Activated gamma-delta T cell treated with anti-CD3 and anti-CD28 coated beads, Interleukin-2, amount 50 U/mL, for 16 hours (primary cell): Measurements from ENCODE around the gene RAC3.

Source experiments
- DNase-seq: peaks from one replicate; pipeline ENCODE4 v3.0.0-alpha.2; 2020; ENCODE audit warnings: low read depth

The RAC3 gene

DNA sequence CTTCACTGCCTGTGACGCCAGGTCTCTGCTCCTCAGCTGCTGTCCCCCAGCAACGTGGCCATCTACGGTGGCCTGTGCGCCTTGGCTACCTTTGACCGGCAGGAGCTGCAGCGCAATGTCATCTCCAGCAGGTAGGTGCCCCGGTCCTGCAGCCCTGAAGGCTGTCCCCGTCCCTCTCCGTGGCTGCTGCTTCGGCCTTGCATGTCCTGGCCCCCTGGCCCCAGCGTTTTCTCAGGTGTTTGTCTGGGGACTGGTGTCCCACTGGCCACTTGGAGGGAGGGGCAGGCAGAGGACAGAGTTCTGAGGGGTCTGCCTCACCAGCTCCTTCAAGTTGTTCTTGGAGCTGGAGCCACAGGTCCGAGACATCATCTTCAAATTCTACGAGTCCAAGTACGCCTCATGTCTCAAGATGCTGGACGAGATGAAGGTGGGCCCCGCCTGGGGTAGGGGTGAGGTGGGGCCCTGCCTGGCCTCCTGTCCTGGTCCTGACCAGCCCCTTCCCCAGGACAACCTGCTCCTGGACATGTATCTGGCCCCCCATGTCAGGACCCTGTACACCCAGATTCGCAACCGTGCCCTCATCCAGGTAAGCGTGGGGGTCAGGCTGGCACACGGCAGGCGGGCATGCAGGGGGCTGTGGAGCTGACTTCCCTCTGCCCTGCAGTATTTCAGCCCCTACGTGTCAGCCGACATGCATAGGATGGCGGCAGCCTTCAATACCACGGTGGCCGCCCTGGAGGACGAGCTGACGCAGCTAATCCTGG is 24.7 kb downstream of the RAC3 start:
- no peak for DNase-seq

DNA sequence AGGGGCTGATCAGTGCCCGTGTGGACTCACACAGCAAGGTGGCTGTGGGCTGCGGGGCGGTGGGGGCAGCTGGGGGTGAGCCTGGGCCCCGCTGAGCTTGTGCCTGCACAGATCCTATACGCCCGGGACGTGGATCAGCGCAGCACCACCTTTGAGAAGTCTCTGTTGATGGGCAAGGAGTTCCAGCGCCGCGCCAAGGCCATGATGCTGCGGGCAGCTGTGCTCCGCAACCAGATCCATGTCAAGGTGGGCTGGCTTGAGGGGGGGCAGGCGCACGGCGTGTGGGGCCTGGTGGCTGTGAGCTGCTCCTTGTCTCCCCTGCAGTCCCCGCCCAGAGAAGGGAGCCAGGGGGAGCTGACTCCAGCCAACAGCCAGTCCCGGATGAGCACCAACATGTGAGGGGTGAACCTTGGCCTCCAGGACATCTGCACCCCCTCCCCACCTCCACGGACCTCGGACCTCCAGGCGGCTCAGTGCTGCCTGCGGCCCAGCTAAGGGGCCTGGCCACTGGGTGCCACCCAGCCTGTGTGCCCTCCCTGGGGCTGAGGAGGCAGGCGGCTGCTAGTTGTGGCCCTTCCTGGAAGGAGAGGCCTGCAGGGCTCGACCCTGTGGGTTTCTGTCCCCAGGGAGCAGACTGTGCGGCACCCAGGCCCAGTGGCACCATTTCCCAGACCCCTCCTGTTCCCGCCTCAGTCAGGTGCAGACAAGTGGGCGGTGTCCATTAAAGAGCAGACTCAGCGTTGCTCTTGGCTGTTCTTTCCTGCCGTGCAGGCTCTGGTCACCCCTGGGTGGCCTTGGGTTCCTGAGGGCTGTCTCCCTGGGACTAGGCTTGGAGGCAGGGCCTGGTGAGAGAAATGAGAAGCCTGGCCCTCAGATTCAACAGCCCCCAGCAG is 25.5 kb downstream of the RAC3 start:
- no peak for DNase-seq

DNA sequence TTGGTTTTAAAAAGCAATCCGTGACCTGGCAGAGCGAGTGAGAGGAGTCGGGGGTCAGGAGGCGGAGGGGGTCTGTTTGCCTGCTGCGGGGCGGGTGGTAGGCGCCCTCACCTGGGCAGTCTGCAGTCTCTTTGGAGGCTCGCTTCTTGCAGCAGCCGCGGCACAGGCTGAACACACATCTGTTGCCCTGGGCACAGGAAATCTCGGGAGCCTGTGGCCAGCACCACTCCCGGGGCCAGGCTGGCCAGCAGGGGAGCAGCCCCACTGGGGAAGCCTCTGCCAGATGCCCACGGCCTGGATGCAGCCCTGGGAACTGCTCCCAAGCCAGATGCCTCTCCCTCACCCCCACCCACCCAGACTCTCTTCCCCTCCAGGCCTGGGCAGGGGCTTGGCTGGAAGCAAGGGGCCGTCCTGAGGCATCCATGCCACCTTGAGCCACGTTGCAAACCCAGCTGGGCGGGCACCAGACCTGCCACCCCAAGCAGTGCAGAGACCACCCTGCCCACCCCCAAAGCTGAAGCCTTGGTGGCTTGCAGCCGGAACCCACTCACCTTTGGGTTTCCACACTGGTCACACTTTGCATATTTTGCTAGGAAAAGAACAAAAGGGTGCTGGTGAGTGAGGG is 26.9 kb downstream of the RAC3 start:
- no peak for DNase-seq

DNA sequence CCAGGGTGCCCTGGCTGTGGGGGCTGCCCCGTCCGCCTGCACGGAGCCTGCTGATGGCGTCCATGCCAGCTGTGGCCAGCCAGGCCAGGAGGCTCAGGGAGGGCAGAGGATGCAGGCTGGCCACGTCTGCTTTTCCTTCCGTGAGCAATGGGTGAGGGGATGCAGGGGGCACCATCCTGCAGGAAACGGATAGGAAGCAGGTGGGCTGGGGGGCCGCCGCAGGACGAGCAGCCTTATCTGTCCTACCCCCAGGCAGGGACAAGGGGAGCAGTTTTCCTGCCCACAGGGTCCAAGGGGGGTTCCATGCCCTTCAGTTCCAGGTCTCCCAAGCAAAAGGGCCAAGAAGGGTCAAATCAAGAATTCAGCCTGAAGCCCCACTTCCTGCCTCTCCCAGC is 27.4 kb downstream of the RAC3 start:
- no peak for DNase-seq

DNA sequence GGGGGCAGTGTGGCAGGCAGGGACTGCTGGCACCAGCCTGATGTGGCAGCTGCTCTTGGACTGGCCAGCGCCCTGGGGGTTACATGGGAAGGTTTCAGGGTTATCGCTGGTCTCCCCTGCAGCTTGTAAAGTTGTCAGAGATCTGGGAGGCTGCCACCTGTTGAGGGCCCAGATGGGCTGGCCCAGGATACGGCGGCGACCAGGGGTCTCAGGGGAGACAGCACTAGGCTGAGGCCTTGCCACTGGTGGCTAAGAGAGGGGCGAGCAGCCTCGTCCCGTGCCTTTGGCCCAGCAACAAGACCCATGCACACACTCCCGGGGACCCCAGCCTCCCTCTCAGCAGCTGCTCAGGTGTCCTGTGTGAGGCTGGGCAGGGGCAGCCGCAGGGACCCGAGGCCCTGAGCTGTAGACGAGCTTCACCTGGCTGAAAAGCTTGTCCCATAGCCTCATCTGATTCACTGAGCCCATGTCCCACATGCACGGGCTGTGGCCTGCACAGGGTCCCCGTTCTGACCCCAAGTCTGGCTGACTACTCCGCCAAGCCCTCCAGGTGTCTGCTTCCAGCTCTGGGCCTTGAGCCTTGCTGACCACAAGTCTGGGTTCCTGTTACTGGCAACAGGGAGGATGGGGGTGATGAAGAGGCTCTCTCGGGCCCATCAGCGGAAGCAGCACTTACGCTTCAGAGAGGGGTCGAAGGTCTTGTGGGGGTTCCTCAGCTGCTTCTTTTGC is 28.0 kb downstream of the RAC3 start:
- no peak for DNase-seq

DNA sequence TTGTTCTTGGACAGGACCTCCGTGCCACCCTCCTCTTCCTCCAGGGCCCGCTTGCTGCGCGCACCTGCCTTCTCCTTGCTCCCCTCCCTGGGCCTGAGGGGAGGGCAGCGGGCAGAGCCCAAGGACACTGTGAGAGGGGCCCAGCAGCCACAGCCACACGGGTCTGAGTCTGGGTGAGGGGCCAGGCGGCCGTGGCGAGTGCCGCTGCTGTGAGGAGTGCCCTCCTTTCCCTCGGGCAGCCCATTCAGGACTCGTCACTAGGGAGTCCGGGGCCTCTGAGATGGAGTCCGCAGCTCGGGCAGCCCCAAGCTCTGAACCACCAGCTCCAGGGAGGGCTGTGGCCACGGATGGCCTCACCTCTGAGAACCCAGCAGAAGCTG is 28.5 kb downstream of the RAC3 start:
- DNase-seq: no peak

DNA sequence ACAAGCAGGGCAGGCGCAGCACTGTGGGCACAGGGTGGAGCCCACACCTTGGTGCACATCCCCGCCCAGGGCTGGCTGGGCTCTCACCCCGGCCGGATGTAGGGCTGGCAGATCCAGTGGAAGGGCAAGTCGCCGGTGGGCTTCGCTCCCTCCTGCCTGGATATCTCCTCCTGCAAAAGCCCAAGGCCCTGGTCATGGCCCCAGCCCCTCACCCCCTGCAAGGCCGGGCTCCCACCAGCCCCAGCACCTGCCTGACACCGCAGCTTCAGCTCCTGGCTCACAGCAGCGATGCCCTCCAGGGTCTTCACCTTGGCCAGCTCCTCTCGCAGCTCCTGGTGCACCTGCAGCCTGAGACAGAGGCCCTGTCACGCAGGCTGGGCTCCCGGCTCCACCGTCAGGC is 29.1 kb downstream of the RAC3 start:
- DNase-seq: no peak

DNA sequence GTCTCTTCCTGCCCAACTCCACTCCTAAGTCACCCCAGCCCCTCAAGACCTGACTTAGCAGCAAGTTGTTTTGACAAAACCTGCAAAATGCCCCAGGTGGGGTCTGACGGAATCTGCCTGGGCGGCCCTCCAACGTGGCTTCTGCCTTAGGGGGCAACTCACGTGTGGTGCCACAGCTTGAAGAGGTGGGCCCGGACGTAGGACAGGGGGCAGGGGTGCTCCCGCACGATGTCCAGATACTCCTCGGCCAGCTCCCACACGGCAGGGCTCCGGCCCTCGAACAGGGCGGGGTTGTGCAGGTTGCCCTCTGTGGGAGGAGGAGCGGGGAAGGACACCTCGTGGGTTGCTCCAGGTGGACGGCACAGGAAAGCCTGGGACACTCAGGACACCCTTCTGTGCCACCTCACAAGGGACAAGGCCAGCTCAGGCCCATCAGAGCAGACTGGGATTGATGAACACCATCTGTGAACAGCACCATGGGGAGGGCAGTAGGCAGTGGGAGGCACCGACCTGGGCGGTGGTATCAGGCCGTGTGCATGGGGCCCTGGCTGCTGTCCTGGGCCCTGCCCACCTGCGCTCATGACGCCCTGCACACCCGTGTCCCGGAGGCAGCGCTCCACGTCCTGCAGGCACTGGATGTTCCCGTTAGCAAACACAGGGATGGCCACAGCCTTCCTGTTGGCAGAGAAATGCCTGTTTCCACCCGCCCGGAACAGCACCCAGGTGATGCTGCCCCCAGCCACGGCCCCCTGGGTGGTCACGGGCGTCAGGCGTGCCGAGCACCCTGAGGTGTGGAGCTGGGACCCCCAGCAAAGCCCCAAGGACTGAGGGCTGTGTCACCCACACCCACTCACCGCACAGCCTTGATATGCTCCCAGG is 29.8 kb downstream of the RAC3 start:
- no peak for DNase-seq

DNA sequence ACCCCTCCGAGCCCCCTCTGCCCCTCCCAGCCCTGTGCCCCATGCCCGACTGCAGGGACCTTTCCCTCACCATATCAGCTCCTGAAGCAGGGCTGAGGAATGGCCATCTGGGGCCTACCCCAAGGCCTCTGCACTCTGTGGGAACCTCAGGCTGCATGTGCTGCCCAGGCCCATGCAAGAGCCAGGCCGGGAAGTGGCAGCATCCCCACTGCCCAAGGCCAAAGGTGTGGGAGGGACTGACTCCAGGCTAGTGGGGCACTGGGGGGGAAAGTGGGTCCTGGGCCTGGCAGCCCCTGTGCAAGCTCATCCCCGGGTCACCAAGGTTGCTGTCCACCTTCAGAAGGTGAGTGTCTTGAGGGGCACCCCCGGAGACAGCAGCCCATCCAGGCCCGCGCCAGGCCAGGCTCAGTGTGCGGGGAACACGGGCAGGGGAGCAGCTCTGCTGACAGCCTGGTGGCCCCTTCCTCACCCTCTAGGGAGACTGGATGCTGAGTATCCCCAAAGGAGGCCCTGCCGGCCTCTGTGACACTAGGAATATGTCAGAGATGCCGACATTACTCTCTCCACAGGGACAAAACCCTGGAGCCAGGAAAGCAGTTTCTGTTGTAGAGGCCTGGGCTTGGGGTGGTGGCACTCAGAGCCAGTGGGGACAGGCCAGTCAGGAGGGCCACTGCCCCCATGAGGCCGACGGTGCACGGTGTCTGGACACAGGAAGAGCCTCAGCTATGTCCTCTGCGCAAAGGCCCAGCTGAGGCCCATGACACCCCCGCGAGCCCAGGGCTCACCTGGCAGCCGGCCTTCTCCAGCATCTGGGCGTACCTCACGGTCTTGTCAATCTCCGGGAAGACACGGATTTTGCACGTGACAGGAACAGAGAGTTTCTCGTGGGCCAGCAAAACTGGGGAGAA is 30.9 kb downstream of the RAC3 start:
- no peak for DNase-seq

DNA sequence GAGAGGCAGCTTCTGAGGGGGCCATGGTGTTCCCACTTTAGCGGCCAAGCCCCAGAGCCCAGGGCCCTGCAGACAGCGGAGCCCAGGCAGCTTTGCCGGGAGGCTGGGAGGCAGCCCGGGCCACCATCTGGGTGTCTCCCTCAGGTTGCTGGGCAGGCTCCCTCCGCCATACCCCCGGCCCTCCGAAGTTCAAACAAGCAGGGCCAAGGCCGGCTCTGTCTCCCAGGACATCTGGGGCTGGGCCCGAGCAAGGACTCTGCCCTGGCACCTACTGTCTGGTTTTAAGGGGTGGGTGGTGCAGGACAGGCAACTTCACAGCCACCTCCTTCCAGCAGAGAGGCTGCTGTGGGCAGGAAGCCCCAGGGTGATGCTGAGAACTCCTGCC is 31.5 kb downstream of the RAC3 start:
- DNase-seq: no peak

DNA sequence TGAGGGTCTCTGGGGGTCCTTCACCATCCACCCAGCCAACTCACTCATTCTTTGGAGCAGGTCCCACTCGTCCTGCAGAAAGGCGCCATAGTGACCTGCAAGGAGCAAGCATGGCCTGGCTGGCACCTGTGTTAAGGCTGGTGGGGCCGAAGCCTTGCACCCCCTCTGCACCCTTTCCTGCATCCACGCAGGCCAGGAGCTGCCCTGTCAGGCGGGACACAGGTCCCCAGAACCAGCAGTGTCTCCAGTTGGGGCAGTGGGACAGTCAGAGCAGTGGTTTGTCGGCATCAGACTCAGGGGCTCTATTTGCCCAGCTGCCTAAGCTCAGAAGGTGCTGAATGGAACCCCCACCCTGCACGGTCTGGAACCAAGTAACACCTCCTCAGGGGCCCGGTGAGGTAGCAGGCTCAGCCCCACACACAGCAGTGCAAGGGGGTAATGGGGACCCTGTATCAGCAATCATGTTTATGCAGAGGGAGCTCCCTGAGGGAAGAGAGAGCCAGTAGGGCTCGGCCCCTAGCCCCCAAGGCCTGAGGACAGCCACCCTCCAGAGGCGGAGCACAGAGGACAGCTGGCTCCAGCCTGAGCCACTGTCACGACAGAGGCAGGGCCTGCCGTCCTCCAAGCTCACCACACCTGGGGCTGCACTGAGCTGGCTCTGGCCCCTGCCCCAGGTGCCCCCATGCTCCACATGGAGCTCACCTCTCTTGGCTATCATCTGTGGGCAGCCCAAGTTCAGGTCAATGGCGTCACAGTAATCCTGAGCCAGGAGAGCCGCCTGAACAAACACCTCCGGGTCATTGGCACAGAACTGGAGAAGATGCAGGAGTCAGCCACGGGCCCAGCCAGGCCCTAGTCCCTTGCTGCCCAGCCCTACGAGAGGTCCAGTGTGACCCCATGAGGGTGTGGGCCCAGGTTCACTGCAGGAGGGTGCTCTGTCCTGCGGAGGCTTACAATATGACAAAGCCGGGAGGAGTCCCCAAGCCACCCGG is 32.2 kb downstream of the RAC3 start:
- no peak for DNase-seq

DNA sequence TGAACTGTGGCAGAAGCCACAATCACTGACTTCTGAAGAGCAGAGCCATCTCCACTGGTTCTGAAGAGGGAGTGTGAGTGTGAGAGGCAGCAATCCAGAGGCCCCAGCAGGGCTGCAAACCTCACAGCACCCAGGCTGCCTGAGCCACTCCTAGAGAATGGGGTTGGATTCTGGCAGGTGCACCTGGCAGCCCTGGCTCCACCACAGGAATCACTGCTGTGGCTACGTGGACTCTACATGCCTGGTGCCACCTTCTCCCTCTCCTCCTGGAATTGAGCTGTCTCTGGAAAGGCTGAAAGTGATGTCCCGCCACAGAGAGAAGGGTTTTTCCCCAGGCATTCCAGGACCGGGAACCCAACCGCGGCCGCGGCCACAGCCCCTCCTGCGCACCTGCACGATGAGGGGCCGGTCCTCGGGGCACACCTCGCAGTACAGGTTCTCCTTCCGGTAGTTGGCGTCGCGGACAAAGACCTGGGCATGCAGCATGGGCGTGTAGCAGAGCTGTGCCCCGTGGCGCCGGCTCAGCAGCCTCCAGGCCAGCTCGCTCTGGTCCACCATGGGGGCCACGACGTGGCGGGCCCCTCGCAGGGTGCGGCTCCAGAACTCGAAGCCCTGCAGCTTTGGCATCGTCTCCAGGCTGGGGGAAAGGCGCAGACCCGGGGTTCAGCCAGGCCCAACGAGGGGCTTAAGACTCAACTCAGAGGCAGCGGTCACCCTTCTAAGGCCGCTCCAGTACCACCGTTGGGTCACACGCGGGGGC is 33.1 kb downstream of the RAC3 start:
- no peak for DNase-seq

DNA sequence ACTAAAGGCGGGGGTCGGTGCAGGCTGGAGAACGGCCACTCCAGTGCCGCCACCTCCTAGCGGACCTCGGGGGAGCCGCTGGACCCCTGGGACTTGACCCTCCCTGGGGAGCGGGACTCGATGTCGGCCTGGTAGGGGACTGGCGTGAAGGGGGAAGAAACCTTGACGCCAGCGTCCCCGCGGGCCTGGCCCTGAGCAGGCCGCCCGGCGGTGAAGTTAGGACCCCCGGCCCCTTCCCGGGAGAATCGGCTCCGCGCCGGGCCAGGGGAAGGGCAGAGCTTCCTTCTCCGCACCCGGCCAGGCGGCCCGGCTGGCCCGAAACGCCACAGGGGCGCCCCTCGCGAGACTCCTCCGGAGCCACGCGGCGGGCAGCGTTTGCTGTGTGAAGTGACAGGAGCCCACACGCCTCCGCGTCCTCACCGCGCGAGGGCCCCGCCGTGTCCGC is 33.7 kb downstream of the RAC3 start:
- DNase-seq: no peak

DNA sequence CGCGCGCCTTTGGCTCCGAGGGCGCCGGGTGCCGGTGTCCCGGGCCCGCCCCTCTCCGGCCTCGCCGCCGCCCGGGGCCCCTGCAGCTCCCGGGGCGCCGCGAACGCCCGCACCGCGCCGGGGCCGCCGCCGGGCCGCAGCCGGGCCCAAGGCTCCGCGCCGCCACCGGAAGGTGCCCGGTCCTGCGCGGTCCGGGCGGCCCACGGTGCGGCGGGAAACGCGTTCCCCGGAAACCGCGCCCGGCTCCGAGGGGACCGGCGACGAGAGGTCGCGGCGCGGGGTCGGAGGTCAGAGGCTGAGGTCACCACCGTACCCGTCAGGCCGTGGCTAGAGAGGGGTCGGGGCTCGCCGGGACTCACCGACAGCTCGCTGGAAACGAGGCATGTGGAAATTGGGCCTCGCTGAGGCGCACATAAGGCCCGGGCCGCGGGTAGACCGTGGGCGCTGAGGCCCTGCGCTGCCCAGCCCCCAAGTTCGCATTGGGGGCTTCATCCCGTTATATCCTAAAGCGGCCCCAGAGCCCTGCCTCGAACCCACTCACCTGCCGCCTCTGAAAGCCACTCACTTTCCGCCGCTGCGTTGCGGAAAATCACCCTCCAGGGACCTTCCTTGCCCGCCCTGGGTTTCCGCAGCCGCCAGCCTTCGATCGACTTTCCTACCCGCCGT is 34.3 kb downstream of the RAC3 start, which contains the start of gene DUS1L:
DUS1L (minus strand) TSS at position 167 of the 666 bp plus-strand sequence. CDS start 745 bp downstream, outside the sequence.
- peak; percentile 50 for DNase-seq

DNA sequence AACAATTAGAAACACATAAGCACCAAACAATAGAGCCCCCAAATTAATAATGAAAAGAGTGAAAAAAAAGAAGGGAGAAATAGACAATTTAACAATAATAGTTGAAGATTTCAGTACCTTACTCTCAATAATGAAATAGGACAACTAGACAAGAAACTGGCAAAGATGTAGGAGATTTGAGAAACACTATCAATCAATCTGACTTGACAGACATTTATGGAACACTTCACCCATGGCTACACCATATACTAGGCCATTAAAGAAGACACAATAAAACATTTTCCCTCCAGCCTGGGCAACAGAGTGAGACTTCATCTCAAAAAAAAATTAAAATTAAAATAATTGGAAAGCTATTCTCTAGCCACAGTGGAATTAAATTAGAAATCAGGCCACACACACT is 39.1 kb downstream of the RAC3 start:
- DNase-seq: no peak

DNA sequence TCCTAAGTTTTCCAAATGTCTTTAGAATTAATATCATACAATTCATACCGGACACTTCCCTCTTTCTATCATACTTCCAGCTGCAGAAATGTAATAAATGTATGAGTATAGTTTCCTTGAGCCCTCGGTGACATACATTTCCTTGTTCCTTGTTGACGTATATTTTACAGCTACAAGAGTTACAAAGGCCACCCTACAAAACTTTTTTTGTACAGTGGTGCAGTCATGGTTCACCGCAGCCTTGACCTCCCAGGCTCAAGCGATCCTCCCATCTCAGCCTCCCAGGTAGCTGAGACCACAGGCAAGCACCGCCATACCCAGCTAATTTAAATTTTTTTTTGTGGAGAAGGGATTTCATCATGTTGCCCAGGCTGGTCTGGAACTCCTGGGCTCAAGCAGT is 41.3 kb downstream of the RAC3 start:
- no peak for DNase-seq

DNA sequence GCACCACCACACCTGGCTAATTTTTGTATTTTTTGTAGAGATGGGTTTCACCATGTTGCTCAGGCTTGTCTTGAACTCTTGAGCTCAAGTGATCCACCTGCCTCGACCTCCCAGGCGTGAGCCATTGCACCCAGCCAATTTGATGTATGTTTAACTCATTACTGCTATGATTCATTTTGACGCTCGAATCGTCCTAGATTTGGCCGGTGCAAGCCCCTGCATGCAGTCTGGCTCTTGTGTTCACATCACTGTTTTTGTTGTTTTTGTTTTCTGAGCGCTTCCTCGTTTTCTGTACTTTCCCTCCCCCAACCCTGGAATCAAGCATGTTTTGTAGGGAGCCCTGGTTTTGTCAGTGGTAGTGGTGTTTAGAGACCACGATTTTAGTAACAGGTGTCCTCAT is 42.0 kb downstream of the RAC3 start:
- no peak for DNase-seq
